Common myeloid progenitor, CD34-positive (primary cell): ENCODE results near the gene ATXN1.

Source experiments
- CTCF ChIA-PET: fragments of 350-600 bp; sonication (Branson Sonifier 250); formaldehyde crosslinking; loops from one replicate; lab custom pipeline; 2021; ENCODE audit warnings: antibody characterized with exemption; lab: Charles Lee
- POLR2A ChIA-PET: fragments of 350-600 bp; sonication (Branson Sonifier 250); formaldehyde crosslinking; loops from one replicate; lab custom pipeline; 2021; ENCODE audit warnings: antibody characterized with exemption; lab: Charles Lee
- DNase-seq, 3 donors: peaks; one replicate each; pipeline versions ENCODE4 v3.0.0 to v3.0.0-alpha.2; 2013
- H3K27ac ChIP-seq, 2 experiments: 1 replicate in 1 of 2; 2 replicates in 1 of 2; pipeline ENCODE4 v1.7.0; 2013; ENCODE audit warnings: inconsistent platforms in 2 of 2, low read length in 2 of 2, mild to moderate bottlenecking in 2 of 2, low read depth in 1 of 2, moderate library complexity in 1 of 2; ENCODE audit not compliant: severe bottlenecking in 2 of 2, insufficient read depth in 1 of 2, poor library complexity in 1 of 2
- H3K27me3 ChIP-seq, 5 experiments: replicated peaks in 2 of 5; 1 replicate in 3 of 5; 2 replicates in 2 of 5; pipeline versions ENCODE4 v1.6.1 to v1.7.0; 2013; ENCODE audit warnings: low read length in 4 of 5, mild to moderate bottlenecking in 2 of 5, moderate library complexity in 2 of 5, inconsistent platforms in 1 of 5; ENCODE audit not compliant: insufficient read depth in 5 of 5, control insufficient read depth in 4 of 5
- H3K36me3 ChIP-seq, 4 experiments: 1 replicate in 2 of 4; 2 replicates in 2 of 4; pipeline versions ENCODE4 v1.6.1 to v1.7.0; 2013; ENCODE audit warnings: low read length in 3 of 4, control low read depth in 1 of 4, mild to moderate bottlenecking in 1 of 4; ENCODE audit not compliant: control insufficient read depth in 4 of 4, insufficient read depth in 4 of 4
- H3K4me1 ChIP-seq, 4 experiments: 1 replicate in 3 of 4; 2 replicates in 1 of 4; pipeline versions ENCODE4 v1.6.1 to v1.7.1; 2013; ENCODE audit warnings: low read length in 3 of 4, mild to moderate bottlenecking in 3 of 4, control low read depth in 1 of 4, inconsistent platforms in 1 of 4, moderate library complexity in 1 of 4; ENCODE audit not compliant: control insufficient read depth in 4 of 4, insufficient read depth in 4 of 4; ENCODE audit errors: control extremely low read depth in 1 of 4
- H3K4me3 ChIP-seq, 7 experiments: 1 replicate in 4 of 7; 2 replicates in 3 of 7; pipeline versions ENCODE4 v1.5.1 to v1.7.0; 2013; ENCODE audit warnings: mild to moderate bottlenecking in 7 of 7, low read length in 6 of 7, moderate library complexity in 6 of 7, inconsistent platforms in 2 of 7, low read depth in 2 of 7, control low read depth in 1 of 7; ENCODE audit not compliant: insufficient read depth in 4 of 7, control insufficient read depth in 1 of 7; ENCODE audit errors: extremely low read depth in 1 of 7
- H3K9me3 ChIP-seq, 5 experiments: 1 replicate in 4 of 5; 2 replicates in 1 of 5; pipeline versions ENCODE4 v1.6.1 to v1.7.1; 2013; ENCODE audit warnings: low read length in 4 of 5, mild to moderate bottlenecking in 2 of 5, inconsistent platforms in 1 of 5, low read depth in 1 of 5, moderate library complexity in 1 of 5; ENCODE audit not compliant: control insufficient read depth in 4 of 5, insufficient read depth in 2 of 5; ENCODE audit errors: control extremely low read depth in 1 of 5
- WGBS: methylation state at CpG from one replicate; pipeline ENCODE4 v1.1.5; 2013; ENCODE audit not compliant: insufficient coverage; 5-methylcytosine and 5-hydroxymethylcytosine counted together

The ATXN1 gene

DNA sequence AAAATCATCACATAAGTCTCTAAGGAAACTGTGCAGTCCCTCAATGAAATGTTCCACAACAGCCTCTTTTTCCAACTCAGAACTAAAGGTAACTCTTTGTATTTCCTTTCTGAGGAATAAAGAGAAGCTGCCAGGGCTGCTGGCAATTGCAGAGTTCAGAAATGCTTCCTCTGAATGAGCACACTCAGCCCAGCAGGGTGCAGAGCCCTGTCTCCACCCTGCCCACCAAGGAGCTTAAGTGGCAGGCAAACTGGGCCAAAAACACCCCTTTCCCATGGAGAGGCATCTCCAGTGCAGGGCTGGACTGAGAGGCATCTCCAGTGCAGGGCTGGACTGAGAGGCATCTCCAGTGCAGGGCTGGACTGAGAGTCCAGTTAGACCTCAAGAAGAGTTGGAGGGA, 267.5 kb downstream of the ATXN1 start:
- Histone ChIP-seq H3K36me3 (no peaks in the 10 kb centered on the region), H3K9me3 (peaks cover 0 to under 1% (median 0%) of the 10 kb centered on the region in 5 experiments), H3K4me3 (no peak overlapping the region), H3K4me1 (peaks cover 3 to 30% (median 15%) of the 10 kb centered on the region in 4 experiments), H3K27me3 (no peaks in the 10 kb centered on the region), H3K27ac (no peak overlapping the region)
- ChIA-PET POLR2A (no interaction called here), CTCF (interaction anchor here (1.6 kb wide), 1 partner anchor 17 kb away, joined by 6 read pairs; no protein-coding TSS in a partner anchor)
- DNase-seq: no peak

- ChIA-PET POLR2A (no interaction called here), CTCF (interaction anchor here (1.6 kb wide), 1 partner anchor 18 kb away, joined by 6 read pairs; no protein-coding TSS in a partner anchor)
- Histone ChIP-seq H3K36me3 (no peaks in the 10 kb centered on the region), H3K4me3 (no peak overlapping the region), H3K9me3 (no peaks in the 10 kb centered on the region), H3K27me3 (no peaks in the 10 kb centered on the region), H3K27ac (no peak overlapping the region), H3K4me1 (peaks cover 3 to 30% (median 15%) of the 10 kb centered on the region in 4 experiments)
- 55% methylated on average over 5 of the region's 5 CpGs for WGBS
- no peak for DNase-seq
Measured at GRCh38 chr6:16493112-16493511, 268.1 kb downstream of the ATXN1 start.

- peaks cover 3 to 30% (median 15%) of the 10 kb centered on the region in 4 experiments for H3K4me1 ChIP-seq
- no peaks in the 10 kb centered on the region for H3K27me3 ChIP-seq
- H3K36me3 ChIP-seq: no peaks in the 10 kb centered on the region
- H3K4me3 ChIP-seq: no peak overlapping the region
- ChIA-PET CTCF (no interaction called here), POLR2A (no interaction called here)
- H3K9me3 ChIP-seq: no peaks in the 10 kb centered on the region
- 100% methylated on average over 2 of the region's 5 CpGs for WGBS
- H3K27ac ChIP-seq: no peak overlapping the region
- DNase-seq: no peak
Measured at GRCh38 chr6:16491666-16492313, 269.5 kb downstream of the ATXN1 start.

GRCh38 chr6:16490616-16491015, 270.6 kb downstream of the ATXN1 start:
- H3K9me3 ChIP-seq: no peaks in the 10 kb centered on the region
- CTCF ChIA-PET: interaction anchor here (0.6 kb wide), 1 partner anchor 460 kb away, joined by 3 read pairs; no protein-coding TSS in a partner anchor
- H3K4me3 ChIP-seq: no peak overlapping the region
- H3K27me3 ChIP-seq: no peaks in the 10 kb centered on the region
- H3K4me1 ChIP-seq: peaks cover 3 to 27% (median 13%) of the 10 kb centered on the region in 4 experiments
- peaks cover 0 to 5% (median 2%) of the 10 kb centered on the region in 4 experiments for H3K36me3 ChIP-seq
- no peak overlapping the region for H3K27ac ChIP-seq
- POLR2A ChIA-PET: no interaction called here
- no peak for DNase-seq
- 100% methylated on average over 2 of the region's 2 CpGs for WGBS

GRCh38 chr6:16488813-16489212, 272.4 kb downstream of the ATXN1 start:
- ChIA-PET CTCF (interaction anchor here (0.7 to 0.8 kb wide), 3 partner anchors 9 to 1522 kb away, joined by 3 read pairs; no protein-coding TSS in a partner anchor), POLR2A (no interaction called here)
- no peaks in the 10 kb centered on the region for H3K27me3 ChIP-seq
- H3K4me1 ChIP-seq: peaks cover 0 to 13% (median 3%) of the 10 kb centered on the region in 4 experiments
- no peaks in the 10 kb centered on the region for H3K9me3 ChIP-seq
- no peak for DNase-seq
- peaks cover 0 to 14% (median 8%) of the 10 kb centered on the region in 4 experiments for H3K36me3 ChIP-seq
- 60% methylated on average over 1 of the region's 2 CpGs for WGBS
- no peak overlapping the region for H3K27ac ChIP-seq
- no peak overlapping the region for H3K4me3 ChIP-seq

DNA sequence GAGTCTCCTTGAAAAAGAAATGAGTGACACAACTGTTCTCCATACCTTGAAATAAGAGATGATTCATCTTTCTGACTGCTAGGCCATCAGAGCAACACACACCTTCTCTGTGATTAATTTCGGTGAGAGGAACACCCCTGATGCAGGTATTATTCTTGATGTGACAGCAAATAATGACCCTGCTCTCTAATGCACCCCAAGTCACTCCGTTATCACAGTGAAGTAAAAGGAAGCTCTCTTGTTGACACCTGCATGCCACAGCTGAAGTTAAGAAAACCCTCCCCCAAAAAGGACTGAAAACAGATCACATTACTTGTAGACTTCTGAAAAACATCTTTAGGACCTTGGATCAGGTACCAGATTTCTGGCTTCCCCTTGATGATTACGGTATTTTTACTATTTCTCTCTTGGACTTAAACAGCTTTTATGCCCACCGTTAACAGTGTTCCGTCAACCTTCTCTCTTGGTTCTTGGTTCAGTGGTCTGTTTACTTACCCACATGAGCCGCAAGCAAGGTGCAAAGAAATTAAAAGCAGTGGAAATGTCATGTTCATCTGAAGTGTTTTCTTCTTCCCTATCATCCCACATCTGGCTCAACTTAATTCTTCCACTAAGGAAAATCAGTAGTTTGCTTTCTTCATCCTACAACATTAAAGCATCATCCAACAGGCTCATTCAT, 273.1 kb downstream of the ATXN1 start:
- POLR2A ChIA-PET: no interaction called here
- peaks cover 0 to 6% (median 0%) of the 10 kb centered on the region in 4 experiments for H3K4me1 ChIP-seq
- no peak overlapping the region for H3K27ac ChIP-seq
- CTCF ChIA-PET: interaction anchor here (0.7 kb wide), 2 partner anchors 23 to 1523 kb away, joined by 3 read pairs; no protein-coding TSS in a partner anchor
- H3K9me3 ChIP-seq: peaks cover 0 to 4% (median under 1%) of the 10 kb centered on the region in 5 experiments
- peaks cover 0 to 21% (median 11%) of the 10 kb centered on the region in 4 experiments for H3K36me3 ChIP-seq
- WGBS: 93% methylated on average over 3 of the region's 6 CpGs
- no peaks in the 10 kb centered on the region for H3K27me3 ChIP-seq
- no peak for DNase-seq
- H3K4me3 ChIP-seq: no peak overlapping the region

- DNase-seq: no peak
- peaks cover 0 to 30% (median 17%) of the 10 kb centered on the region in 4 experiments for H3K36me3 ChIP-seq
- WGBS: 98% methylated on average over 8 of the region's 11 CpGs
- no peaks in the 10 kb centered on the region for H3K27me3 ChIP-seq
- POLR2A ChIA-PET: interaction anchor here (0.5 kb wide), 1 partner anchor 1665 kb away, joined by 7 read pairs; no protein-coding TSS in a partner anchor
- peaks cover 1 to 17% (median 6%) of the 10 kb centered on the region in 5 experiments for H3K9me3 ChIP-seq
- no peak overlapping the region for H3K4me3 ChIP-seq
- CTCF ChIA-PET: no interaction called here
- H3K4me1 ChIP-seq: no peaks in the 10 kb centered on the region
- no peak overlapping the region for H3K27ac ChIP-seq
Measured at GRCh38 chr6:16486661-16487060, 274.6 kb downstream of the ATXN1 start.
